Coronary artery (tissue), 2 donors: ENCODE measurements around the gene NUDT17.

Experiments used
- DNase-seq: peaks from one replicate; pipeline ENCODE4 v3.0.0-alpha.2; 2017; ENCODE audit warnings: low spot score
- H3K27ac ChIP-seq, 2 donors: fragments of 200-600 bp; sonication (generic); one replicate each; pipeline ENCODE4 v1.5.1; 2016 to 2019
- H3K4me3 ChIP-seq: fragments of 200-600 bp; sonication (generic); 2 replicates; pipeline ENCODE4 v1.5.1; 2016; ENCODE audit warnings: mild to moderate bottlenecking, moderate library complexity
- TF ChIP-seq, protein P1 (sequence below): fragments of 200-600 bp; sonication (generic); IDR thresholded peaks from one replicate; pipeline ENCODE4 v1.5.1; 2019; ENCODE audit warnings: antibody characterized with exemption

NUDT17 gene

DNA sequence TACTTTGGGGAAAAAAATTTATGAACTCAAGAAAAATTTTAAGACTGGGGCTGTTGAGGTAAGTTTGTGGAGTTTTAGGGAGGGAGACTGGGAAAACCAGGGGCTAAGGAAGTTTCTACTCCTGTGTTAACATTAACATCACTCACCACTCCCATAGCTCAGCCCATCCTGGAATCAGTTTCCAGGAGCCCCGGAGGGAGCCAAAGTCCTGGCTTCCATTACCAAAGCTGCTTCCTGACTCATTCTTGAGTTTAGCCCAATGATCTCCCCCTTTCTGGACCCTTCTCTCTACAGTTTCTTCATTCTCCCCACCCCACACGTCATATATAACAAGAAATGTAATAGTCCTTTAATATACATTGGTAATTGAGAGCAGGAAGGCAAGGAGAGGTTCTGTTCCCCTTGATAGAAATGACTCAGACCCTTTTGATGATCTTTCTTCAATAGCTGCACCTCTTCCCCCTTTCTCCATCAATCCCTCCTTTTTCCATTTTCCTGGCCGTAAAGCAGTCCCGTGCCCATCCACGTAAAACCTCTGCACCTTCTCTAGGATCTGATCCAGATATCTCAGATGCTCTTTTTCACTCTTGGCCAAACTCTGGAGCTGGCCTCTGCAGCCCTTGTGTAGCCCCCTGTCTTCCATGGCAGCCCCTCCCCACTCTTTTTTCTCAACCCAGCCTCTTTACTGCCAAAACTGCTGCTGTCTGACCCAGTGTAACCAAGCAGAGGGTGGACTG lies 18.0 kb downstream of the NUDT17 start:
- TF ChIP-seq, protein P1, sequence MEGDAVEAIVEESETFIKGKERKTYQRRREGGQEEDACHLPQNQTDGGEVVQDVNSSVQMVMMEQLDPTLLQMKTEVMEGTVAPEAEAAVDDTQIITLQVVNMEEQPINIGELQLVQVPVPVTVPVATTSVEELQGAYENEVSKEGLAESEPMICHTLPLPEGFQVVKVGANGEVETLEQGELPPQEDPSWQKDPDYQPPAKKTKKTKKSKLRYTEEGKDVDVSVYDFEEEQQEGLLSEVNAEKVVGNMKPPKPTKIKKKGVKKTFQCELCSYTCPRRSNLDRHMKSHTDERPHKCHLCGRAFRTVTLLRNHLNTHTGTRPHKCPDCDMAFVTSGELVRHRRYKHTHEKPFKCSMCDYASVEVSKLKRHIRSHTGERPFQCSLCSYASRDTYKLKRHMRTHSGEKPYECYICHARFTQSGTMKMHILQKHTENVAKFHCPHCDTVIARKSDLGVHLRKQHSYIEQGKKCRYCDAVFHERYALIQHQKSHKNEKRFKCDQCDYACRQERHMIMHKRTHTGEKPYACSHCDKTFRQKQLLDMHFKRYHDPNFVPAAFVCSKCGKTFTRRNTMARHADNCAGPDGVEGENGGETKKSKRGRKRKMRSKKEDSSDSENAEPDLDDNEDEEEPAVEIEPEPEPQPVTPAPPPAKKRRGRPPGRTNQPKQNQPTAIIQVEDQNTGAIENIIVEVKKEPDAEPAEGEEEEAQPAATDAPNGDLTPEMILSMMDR = no peak
- Histone ChIP-seq H3K27ac (no peak overlapping the region), H3K4me3 (no peak overlapping the region)
- no peak for DNase-seq

DNA sequence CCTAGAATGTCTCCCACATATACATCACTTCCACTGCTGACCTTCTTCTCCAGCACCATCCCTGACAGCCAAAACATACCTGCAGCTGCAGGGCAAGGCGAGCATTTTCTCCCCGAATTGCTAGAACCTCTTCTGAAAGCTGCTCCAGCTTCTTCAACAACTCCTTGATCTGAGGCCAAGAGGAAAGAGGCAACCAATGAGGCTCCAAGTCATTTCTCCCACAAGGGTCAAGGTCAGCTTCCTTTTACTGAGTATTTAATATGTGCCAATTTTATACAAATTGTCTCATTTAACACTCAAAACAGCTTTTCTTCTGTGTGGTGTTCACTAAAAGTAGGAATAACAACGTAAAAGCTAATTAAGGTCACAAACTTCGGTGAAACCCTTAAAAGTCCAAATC lies 22.8 kb downstream of the NUDT17 start:
- Histone ChIP-seq H3K27ac (no peak overlapping the region), H3K4me3 (no peak overlapping the region)
- DNase-seq = no peak
- TF ChIP-seq, protein P1 = no peak

DNA sequence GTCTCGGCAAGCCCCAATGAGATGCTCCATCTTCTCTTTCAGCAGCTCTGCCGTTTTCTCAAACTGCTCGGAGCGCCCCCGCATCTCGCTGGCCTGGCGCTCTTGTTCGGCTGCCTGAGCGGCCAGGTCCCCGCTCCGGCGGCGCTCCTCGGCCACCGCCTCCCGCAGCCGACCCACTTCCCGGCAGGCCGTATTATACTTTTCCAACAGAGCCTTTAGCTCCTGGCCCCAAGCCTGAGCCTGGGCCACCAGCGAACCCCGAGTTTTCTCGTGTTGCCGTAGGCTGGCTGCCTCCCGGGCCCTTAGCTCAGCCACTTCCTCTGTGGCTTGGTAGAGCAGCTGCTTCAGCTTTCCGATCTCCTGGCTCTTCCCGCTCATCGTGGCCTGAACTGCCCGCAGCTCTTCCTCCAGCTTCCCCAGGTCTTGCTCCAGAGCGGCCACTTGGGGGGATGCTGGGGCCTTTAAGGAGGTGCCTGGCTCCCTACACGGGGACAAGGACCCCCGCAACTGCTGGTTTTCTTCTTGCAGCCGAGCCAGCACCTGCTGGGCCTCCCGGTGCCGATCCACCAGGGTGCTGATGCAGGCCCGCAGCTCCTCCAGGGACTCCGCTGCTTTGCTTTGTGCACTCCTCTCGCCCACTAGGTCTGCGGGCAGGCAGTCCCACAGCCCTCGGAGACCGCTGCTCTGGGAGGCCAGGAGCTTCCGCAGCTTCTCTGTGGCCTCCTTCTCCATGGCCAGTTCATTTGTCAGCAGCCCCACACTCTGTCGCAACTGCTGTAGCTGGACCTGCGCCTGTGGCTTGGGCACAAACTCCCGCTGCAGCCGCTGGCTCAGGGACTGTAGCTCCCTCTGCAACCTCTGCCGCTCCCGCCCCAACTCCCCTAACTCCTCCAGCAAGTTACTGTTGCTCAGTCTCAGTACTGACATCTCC lies 26.8 kb downstream of the NUDT17 start:
- Histone ChIP-seq H3K4me3 (peak overlapping the region; percentile 64), H3K27ac (peak overlapping the region; percentile 63 to 76)
- TF ChIP-seq, protein P1 = no peak
- DNase-seq = no peak

DNA sequence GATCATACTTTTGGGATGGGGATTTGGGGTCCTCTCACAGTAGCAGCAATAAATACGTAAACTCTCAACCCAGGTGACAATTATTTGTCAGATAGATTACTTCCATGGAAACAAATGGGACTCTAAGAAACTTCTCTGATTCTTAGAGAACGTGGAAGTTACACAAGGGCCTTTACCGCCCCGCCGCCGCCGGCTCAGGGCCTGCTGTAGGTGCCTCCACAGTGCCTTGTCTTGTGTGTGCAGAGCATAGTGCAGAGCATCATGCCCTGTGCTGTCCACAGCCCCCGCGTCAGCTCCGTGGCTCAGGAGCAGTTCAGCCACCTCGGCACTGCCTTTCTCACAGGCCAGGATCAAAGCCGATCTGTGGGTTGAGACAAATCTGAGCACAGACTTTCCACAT lies 29.2 kb downstream of the NUDT17 start:
- H3K4me3 ChIP-seq = no peak overlapping the region
- no peak overlapping the region for H3K27ac ChIP-seq
- DNase-seq = no peak
- TF ChIP-seq, protein P1 = no peak

DNA sequence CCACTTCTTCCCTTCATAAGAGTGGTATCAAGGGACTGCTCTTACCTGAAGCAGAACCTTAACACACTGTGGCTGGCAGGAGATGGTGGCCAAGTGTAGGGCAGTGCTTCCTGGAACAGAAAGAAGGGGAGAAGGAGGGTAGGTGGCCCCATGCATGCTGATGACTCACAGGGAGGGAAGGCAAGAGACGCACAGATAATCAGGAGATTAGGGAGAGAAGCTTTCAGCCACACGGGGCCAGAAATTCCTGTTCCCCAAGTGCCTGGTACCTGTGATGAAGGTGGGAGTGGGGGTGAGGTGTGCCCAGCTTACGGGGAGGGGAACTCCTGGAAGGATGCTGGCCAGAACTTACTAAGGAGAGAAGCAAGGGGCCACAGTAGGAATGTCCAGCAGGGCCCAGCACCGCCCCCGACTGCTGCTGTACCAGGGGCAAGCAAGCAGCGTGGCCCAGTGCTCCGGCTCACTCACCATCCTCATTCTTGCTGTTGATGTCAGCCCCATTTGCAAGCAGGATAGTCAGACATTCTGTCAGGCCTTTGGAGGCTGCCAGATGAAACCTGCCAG lies 32.6 kb downstream of the NUDT17 start:
- Histone ChIP-seq H3K4me3 (no peak overlapping the region), H3K27ac (no peak overlapping the region)
- DNase-seq = no peak
- TF ChIP-seq, protein P1 = no peak

DNA sequence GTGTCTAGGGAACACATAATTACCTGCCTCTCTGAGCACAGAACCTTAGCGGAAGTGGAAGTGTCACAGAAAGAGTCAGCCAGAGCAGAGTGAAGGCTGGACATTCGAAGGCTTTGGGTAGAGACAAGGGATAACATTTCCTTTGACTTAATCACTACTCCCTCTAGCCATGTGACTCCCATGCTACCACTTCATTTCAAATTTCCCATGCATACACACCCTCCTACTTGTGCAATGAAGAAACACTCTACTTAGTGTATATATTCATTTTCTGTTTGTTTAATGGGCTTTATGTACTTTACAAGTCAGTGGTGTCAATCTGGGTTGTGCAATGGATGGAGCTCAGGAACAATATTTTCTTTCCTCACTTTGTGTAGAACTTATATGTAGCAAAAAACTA lies 33.3 kb downstream of the NUDT17 start:
- Histone ChIP-seq H3K4me3 (no peak overlapping the region), H3K27ac (no peak overlapping the region)
- DNase-seq = no peak
- TF ChIP-seq, protein P1 = no peak
